ENCODE measurements around the gene PJA2.

The PJA2 gene

GRCh38 chr5:109324351-109324750 lies 85.4 kb downstream of the PJA2 start:
- H3K27ac ChIP-seq (ENCODE audit: poor library complexity, severe bottlenecking) = no peak overlapping the region
- DNase-seq (ENCODE audit: low spot score) = no peak
- H3K4me3 ChIP-seq (ENCODE audit: severe bottlenecking) = no peak overlapping the region
- ATAC-seq (ENCODE audit: low read depth) = no peak
- H3K4me1 ChIP-seq (ENCODE audit: insufficient read depth, poor library complexity, severe bottlenecking) = peaks cover 3% of the 10 kb centered on the region
- TF ChIP-seq CTCF (IDR thresholded peaks at IDR 0.05; ENCODE audit: poor library complexity, severe bottlenecking) = no peak
- H3K27me3 ChIP-seq (ENCODE audit: insufficient read depth, poor library complexity, severe bottlenecking) = no peaks in the 10 kb centered on the region
- H3K36me3 ChIP-seq (ENCODE audit: low read depth) = no peaks in the 10 kb centered on the region
- no peaks in the 10 kb centered on the region for H3K9me3 ChIP-seq (ENCODE audit: severe bottlenecking)

GRCh38 chr5:109322694-109323093 lies 87.1 kb downstream of the PJA2 start:
- no peaks in the 10 kb centered on the region for H3K27me3 ChIP-seq (ENCODE audit: insufficient read depth, poor library complexity, severe bottlenecking)
- H3K4me3 ChIP-seq (ENCODE audit: severe bottlenecking) = no peak overlapping the region
- ATAC-seq (ENCODE audit: low read depth) = no peak
- H3K36me3 ChIP-seq (ENCODE audit: low read depth) = no peaks in the 10 kb centered on the region
- no peak for DNase-seq (ENCODE audit: low spot score)
- H3K9me3 ChIP-seq (ENCODE audit: severe bottlenecking) = no peaks in the 10 kb centered on the region
- H3K4me1 ChIP-seq (ENCODE audit: insufficient read depth, poor library complexity, severe bottlenecking) = no peaks in the 10 kb centered on the region
- H3K27ac ChIP-seq (ENCODE audit: poor library complexity, severe bottlenecking) = no peak overlapping the region
- no peak for TF ChIP-seq CTCF (IDR thresholded peaks at IDR 0.05; ENCODE audit: poor library complexity, severe bottlenecking)

- no peak for ATAC-seq (ENCODE audit: low read depth)
- no peak for DNase-seq (ENCODE audit: low spot score)
- Histone ChIP-seq H3K27ac (ENCODE audit: poor library complexity, severe bottlenecking) (no peak overlapping the region), H3K27me3 (ENCODE audit: insufficient read depth, poor library complexity, severe bottlenecking) (no peaks in the 10 kb centered on the region), H3K9me3 (ENCODE audit: severe bottlenecking) (no peaks in the 10 kb centered on the region), H3K4me1 (ENCODE audit: insufficient read depth, poor library complexity, severe bottlenecking) (no peaks in the 10 kb centered on the region), H3K4me3 (ENCODE audit: severe bottlenecking) (no peak overlapping the region), H3K36me3 (ENCODE audit: low read depth) (no peaks in the 10 kb centered on the region)
- TF ChIP-seq CTCF (IDR thresholded peaks at IDR 0.05; ENCODE audit: poor library complexity, severe bottlenecking) = no peak
These were observed 90.4 kb downstream of the PJA2 start for GRCh38 chr5:109319351-109319750.

GRCh38 chr5:109318455-109319108 lies 91.2 kb downstream of the PJA2 start:
- ATAC-seq (ENCODE audit: low read depth) (no peak), DNase-seq (ENCODE audit: low spot score) (no peak)
- Histone ChIP-seq H3K4me1 (ENCODE audit: insufficient read depth, poor library complexity, severe bottlenecking) (no peaks in the 10 kb centered on the region), H3K27ac (ENCODE audit: poor library complexity, severe bottlenecking) (no peak overlapping the region), H3K36me3 (ENCODE audit: low read depth) (no peaks in the 10 kb centered on the region), H3K4me3 (ENCODE audit: severe bottlenecking) (no peak overlapping the region), H3K27me3 (ENCODE audit: insufficient read depth, poor library complexity, severe bottlenecking) (no peaks in the 10 kb centered on the region), H3K9me3 (ENCODE audit: severe bottlenecking) (no peaks in the 10 kb centered on the region)
- no peak for TF ChIP-seq CTCF (IDR thresholded peaks at IDR 0.05; ENCODE audit: poor library complexity, severe bottlenecking)

GRCh38 chr5:109316634-109317033 lies 93.1 kb downstream of the PJA2 start:
- Histone ChIP-seq H3K27ac (ENCODE audit: poor library complexity, severe bottlenecking) (no peak overlapping the region), H3K27me3 (ENCODE audit: insufficient read depth, poor library complexity, severe bottlenecking) (no peaks in the 10 kb centered on the region), H3K36me3 (ENCODE audit: low read depth) (no peaks in the 10 kb centered on the region), H3K4me1 (ENCODE audit: insufficient read depth, poor library complexity, severe bottlenecking) (no peaks in the 10 kb centered on the region), H3K9me3 (ENCODE audit: severe bottlenecking) (no peaks in the 10 kb centered on the region), H3K4me3 (ENCODE audit: severe bottlenecking) (no peak overlapping the region)
- ATAC-seq (ENCODE audit: low read depth) (peak; percentile 82), DNase-seq (ENCODE audit: low spot score) (no peak)
- TF ChIP-seq CTCF (IDR thresholded peaks at IDR 0.05; ENCODE audit: poor library complexity, severe bottlenecking) = no peak

All from RWPE2 (cell line).